Left ventricle myocardium inferior (tissue), 1 donor: ENCODE measurements around the gene MAST4. TPM values are rescaled to one million over a fixed set of nuclear protein-coding genes. Genes with fewer than 3 reads are reported as not detected.

Experiments
- DNase-seq: peaks from one replicate; pipeline ENCODE4 v3.0.0-alpha.2; 2020
- H3K27ac ChIP-seq: fragments of 200-600 bp; replicated peaks from 2 replicates; pipeline ENCODE4 v1.8.0; 2021
- H3K27me3 ChIP-seq: fragments of 200-600 bp; 2 replicates; pipeline ENCODE4 v1.8.0; 2021; ENCODE audit warnings: low read depth
- H3K36me3 ChIP-seq: fragments of 200-600 bp; 2 replicates; pipeline ENCODE4 v1.8.0; 2021
- H3K4me1 ChIP-seq: fragments of 200-600 bp; 2 replicates; pipeline ENCODE4 v1.8.0; 2021
- H3K4me3 ChIP-seq: fragments of 200-600 bp; 2 replicates; pipeline ENCODE4 v1.8.0; 2021; ENCODE audit warnings: mild to moderate bottlenecking, moderate library complexity
- H3K9me3 ChIP-seq: fragments of 200-600 bp; replicated peaks from 2 replicates; pipeline ENCODE4 v1.8.0; 2021
- intact Hi-C: fragments of 100-400 bp; cut with micrococcal nuclease; formaldehyde crosslinking; loops from one replicate; pipeline ENCODE4 v1.11.0; 2022
- total RNA-seq: library from RNA; stranded (reverse); fragmentation: NEBNext Ultra II Directional; extraction: Animal tissue kit (Norgen Biotek cat#: 25700); gene quantifications from one replicate; pipeline ENCODE4 v1.2.1, GENCODE V29; 2021
- TF ChIP-seq, protein P1 (sequence below): fragments of 200-600 bp; IDR thresholded peaks from 2 replicates; pipeline ENCODE4 v1.8.0; 2021; ENCODE audit warnings: antibody characterized with exemption, mild to moderate bottlenecking, borderline replicate concordance
- donor health status: DM: no; HTN: yes; CAD: no; lungs with severe emphysema.

MAST4 gene
- total RNA-seq, 1 donor from 2014 or later: 55.7 TPM

DNA sequence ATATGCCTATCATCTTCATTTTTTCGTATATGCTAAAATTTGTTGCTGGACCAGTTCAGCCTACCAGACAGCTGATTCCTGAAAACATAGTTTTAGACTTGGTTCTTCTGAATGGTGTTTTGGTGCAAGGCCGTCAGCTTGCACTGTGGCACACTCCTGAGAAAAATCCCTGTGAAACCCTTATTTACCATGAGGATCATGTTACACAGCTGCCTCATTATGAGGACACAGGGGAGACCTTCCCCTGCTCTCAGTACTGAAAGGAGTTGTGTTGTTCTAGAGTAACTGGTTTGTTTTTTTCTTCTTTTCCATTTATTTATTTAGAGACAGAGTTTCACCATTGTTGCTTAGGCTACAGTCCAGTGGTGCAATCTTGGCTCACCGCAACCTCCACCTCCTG is 37.6 kb downstream of the MAST4 start:
- H3K9me3 ChIP-seq: no peaks in the 10 kb centered on the region
- TF ChIP-seq, protein P1, sequence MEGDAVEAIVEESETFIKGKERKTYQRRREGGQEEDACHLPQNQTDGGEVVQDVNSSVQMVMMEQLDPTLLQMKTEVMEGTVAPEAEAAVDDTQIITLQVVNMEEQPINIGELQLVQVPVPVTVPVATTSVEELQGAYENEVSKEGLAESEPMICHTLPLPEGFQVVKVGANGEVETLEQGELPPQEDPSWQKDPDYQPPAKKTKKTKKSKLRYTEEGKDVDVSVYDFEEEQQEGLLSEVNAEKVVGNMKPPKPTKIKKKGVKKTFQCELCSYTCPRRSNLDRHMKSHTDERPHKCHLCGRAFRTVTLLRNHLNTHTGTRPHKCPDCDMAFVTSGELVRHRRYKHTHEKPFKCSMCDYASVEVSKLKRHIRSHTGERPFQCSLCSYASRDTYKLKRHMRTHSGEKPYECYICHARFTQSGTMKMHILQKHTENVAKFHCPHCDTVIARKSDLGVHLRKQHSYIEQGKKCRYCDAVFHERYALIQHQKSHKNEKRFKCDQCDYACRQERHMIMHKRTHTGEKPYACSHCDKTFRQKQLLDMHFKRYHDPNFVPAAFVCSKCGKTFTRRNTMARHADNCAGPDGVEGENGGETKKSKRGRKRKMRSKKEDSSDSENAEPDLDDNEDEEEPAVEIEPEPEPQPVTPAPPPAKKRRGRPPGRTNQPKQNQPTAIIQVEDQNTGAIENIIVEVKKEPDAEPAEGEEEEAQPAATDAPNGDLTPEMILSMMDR: no peak
- intact Hi-C loops: no loop called here
- no peak for DNase-seq
- no peak overlapping the region for H3K4me3 ChIP-seq
- H3K4me1 ChIP-seq: peaks cover 45% of the 10 kb centered on the region
- H3K27me3 ChIP-seq: no peaks in the 10 kb centered on the region
- H3K27ac ChIP-seq: no peak overlapping the region
- no peaks in the 10 kb centered on the region for H3K36me3 ChIP-seq

DNA sequence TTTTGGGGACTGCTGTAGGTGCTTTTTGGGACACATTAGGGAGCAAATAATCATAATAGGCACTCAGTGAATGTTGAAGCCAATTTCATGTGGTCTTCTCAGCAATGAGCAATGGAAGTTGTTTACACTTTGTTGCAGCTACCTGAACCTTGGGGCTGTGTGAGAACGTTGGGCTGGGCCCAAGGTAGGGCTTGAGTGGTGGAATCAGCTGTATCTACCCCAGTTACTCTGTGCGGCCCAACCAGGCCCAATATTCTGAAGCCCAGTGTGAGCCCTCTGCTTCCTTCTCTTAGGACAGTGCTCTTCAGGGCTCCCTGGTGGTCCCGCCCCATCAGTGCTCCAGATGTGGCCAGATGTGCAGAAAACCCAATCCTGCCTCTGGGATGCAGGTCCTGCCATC is 38.4 kb downstream of the MAST4 start:
- Histone ChIP-seq H3K4me3 (no peak overlapping the region), H3K27ac (peak overlapping the region; percentile 39), H3K9me3 (no peaks in the 10 kb centered on the region), H3K27me3 (no peaks in the 10 kb centered on the region), H3K4me1 (peaks cover 43% of the 10 kb centered on the region), H3K36me3 (no peaks in the 10 kb centered on the region)
- DNase-seq: no peak
- TF ChIP-seq, protein P1: no peak
- intact Hi-C loops: no loop called here

DNA sequence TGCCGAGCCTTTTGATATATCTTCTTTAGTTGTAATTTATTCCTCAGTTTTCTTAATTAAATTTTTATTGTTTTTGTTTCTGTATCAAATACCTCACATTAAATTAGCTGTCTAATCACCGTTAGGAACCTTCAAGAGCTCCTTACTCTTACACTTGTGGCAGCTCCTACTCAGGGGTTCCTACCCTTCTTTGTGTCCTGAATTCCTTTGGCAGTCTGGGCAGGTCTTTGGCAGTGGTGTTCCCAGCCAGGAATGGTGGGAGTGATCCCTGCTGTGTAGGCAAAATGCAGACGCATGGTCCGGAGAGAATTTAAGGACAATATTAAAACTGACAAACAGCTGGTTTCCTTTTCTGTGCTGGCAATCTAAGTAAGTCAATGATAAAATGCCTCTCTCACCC is 41.8 kb downstream of the MAST4 start:
- Histone ChIP-seq H3K27ac (peak overlapping the region; percentile 51), H3K36me3 (no peaks in the 10 kb centered on the region), H3K9me3 (peaks cover 10% of the 10 kb centered on the region), H3K4me1 (peaks cover 54% of the 10 kb centered on the region), H3K27me3 (no peaks in the 10 kb centered on the region), H3K4me3 (no peak overlapping the region)
- intact Hi-C loops: no loop called here
- no peak for DNase-seq
- TF ChIP-seq, protein P1: no peak

DNA sequence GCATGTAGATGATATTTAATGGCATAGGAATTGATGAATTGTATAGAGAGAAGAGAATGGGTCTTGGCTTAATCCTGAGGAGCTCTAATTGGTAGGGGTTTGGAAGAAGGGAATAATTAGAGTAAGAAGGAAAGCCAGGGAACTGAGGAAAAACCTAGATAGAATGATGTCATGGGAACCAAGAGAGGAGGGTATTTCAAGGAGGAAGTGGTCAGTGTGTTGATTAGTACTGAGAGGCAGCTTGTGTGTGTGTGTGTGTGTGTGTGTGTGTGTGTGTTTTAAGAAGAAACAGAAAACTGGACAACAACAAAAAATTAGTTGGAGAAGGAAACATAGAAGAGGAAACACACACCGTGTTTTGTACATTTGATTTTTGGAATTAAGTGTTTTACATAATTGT is 42.8 kb downstream of the MAST4 start:
- TF ChIP-seq, protein P1: no peak
- Histone ChIP-seq H3K27ac (peak overlapping the region; percentile 21), H3K4me1 (peaks cover 54% of the 10 kb centered on the region)

DNA sequence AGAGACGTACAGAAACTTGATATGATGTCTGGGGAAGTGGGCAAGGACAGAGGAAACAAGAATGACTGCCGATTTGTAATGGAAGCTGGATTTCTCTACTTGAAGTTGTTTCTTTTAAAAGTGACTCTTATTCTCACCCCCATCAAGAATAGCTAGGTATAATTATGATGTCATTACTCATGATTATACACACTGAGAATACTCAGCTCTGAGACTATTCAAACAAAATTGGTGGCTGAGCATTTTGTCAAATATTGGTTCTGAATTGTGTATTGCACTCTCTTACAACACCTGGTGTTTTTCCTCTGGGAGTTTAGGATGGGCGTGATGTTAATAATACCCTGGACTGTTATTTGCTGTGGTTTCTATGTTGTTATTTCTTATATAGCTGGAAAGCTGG is 46.3 kb downstream of the MAST4 start:
- Histone ChIP-seq H3K27me3 (no peaks in the 10 kb centered on the region), H3K9me3 (peaks cover 10% of the 10 kb centered on the region), H3K36me3 (no peaks in the 10 kb centered on the region), H3K4me3 (no peak overlapping the region), H3K27ac (no peak overlapping the region), H3K4me1 (peaks cover 39% of the 10 kb centered on the region)
- TF ChIP-seq, protein P1: no peak
- intact Hi-C loops: no loop called here
- DNase-seq: no peak

More for the DNA sequence above, 42.8 kb downstream of the MAST4 start:
- Histone ChIP-seq H3K27me3 (no peaks in the 10 kb centered on the region), H3K4me3 (no peak overlapping the region), H3K36me3 (no peaks in the 10 kb centered on the region), H3K9me3 (peaks cover 10% of the 10 kb centered on the region)
- DNase-seq: no peak
- intact Hi-C loops: no loop called here

DNA sequence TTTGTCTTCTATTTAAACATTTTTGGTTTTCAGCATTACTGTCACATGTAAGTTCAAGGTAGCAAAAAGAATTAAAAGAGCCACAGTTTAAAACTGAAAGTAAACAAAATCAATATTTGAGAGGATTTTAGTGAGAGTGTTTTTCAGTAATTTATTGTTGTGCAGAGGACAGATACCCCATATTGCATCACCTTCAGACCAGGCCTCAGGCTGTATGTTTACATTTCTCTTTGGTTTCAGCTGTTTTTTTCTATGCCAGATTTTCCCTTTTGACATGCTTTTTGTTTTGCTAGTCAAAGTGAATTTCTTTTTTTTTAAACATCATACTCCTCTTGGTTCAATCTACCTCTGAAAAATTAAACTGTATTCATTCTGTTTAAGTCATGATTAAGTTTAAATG is 47.2 kb downstream of the MAST4 start:
- H3K9me3 ChIP-seq: peaks cover 10% of the 10 kb centered on the region
- peaks cover 36% of the 10 kb centered on the region for H3K4me1 ChIP-seq
- TF ChIP-seq, protein P1: no peak
- H3K36me3 ChIP-seq: no peaks in the 10 kb centered on the region
- no peaks in the 10 kb centered on the region for H3K27me3 ChIP-seq
- intact Hi-C loops: no loop called here
- no peak overlapping the region for H3K4me3 ChIP-seq
- DNase-seq: no peak
- no peak overlapping the region for H3K27ac ChIP-seq
